GM18873 (cell line): ENCODE measurements around the gene CENPX.

Source experiments
- ATAC-seq: cut with Tn5 transposase; IDR thresholded peaks from one replicate; pipeline ENCODE4 v1.9.1; 2021; ENCODE audit warnings: mild to moderate bottlenecking, moderate library complexity, moderate number of reproducible peaks; ENCODE audit not compliant: unreplicated experiment, low FRiP score

CENPX gene

DNA sequence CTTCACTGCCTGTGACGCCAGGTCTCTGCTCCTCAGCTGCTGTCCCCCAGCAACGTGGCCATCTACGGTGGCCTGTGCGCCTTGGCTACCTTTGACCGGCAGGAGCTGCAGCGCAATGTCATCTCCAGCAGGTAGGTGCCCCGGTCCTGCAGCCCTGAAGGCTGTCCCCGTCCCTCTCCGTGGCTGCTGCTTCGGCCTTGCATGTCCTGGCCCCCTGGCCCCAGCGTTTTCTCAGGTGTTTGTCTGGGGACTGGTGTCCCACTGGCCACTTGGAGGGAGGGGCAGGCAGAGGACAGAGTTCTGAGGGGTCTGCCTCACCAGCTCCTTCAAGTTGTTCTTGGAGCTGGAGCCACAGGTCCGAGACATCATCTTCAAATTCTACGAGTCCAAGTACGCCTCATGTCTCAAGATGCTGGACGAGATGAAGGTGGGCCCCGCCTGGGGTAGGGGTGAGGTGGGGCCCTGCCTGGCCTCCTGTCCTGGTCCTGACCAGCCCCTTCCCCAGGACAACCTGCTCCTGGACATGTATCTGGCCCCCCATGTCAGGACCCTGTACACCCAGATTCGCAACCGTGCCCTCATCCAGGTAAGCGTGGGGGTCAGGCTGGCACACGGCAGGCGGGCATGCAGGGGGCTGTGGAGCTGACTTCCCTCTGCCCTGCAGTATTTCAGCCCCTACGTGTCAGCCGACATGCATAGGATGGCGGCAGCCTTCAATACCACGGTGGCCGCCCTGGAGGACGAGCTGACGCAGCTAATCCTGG, 33.5 kb upstream of the CENPX start:
- no peak for ATAC-seq

GRCh38 chr17:82055023-82055964, 32.6 kb upstream of the CENPX start:
- no peak for ATAC-seq

DNA sequence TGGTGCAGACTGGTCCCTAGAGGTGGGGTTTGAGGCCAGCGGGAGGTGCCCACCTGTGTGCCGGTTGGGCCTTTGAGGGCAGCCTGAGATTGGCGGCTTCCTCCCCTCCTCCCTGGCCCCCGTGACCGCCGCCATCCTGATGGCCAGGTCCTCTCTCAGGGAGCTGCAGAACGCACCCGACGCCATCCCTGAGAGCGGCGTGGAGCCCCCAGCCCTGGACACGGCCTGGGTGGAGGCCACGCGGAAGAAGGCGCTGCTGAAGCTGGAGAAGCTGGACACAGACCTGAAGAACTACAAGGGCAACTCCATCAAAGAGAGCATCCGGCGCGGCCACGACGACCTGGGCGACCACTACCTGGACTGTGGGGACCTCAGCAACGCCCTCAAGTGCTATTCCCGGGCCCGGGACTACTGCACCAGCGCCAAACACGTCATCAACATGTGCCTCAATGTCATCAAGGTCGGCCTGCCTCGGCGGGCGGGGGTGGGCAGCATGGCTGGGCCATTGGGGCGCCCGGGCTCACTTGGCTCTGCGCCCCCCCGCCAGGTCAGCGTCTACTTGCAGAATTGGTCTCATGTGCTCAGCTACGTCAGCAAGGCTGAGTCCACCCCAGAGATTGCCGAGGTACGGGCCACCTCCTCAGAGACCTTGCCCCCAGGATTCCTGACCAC, 31.8 kb upstream of the CENPX start:
- no peak for ATAC-seq

DNA sequence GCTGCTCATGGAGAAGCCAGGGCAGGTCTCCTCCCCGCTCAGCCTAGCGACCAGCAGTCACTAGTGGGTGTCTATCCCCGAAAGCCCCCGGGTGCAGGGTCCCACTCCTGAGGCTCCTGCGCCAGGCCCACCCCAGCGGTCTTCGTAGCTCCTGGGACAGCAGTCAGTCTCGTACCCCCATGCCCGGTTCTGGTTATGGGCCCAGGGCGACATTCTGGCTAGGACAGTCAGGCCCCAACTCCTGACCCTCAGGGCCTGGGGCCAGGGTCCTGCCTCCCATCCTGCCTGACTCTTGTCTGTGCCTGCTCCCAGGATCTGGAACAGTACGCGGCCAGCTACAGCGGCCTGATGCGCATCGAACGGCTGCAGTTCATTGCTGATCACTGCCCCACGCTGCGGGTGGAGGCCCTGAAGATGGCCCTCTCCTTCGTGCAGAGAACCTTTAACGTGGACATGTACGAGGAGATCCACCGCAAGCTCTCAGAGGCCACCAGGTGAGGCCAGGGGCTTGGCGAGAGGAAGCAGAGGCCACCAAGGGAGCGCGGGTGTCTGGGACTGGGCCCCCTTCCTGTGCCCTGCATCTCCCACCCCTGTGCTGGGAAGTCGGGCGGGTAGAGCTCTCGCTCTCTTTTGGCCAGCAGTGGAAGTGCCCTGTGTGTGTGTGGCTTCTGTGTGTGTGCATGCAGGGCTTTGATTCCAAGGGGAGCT, 31.0 kb upstream of the CENPX start:
- no peak for ATAC-seq

DNA sequence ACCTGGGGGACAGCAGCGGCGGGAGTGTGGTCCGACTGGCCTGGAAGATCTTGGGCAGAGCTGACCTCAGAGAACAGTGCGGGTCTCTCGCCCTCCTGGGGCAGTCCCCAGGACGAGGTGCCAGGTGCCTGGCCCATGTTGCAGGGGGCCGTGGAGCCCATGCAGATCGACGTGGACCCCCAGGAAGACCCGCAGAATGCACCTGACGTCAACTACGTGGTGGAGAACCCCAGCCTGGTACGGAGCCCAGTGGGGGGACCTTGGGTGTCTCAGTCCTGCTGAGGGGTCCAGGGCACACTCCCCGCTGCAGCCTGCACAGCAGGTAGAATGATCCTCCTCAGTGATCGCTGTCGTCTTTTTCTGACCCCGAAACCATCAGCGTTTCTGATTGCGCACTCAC, 30.5 kb upstream of the CENPX start:
- no peak for ATAC-seq

GRCh38 chr17:82052638-82053059, 30.0 kb upstream of the CENPX start:
- no peak for ATAC-seq

- ATAC-seq, result no peak
Measured at GRCh38 chr17:82051776-82052637, 29.3 kb upstream of the CENPX start, which contains the start of the genes GPS1 and RFNG. TSS of gene GPS1 (plus strand) at chr17:82051898. CDS start at chr17:82051932, 34 bp downstream. TSS of gene RFNG (minus strand) at chr17:82051811. CDS start at chr17:82051766, 45 bp downstream.

- ATAC-seq, result no peak
Measured at GRCh38 chr17:82050761-82051641, 28.3 kb upstream of the CENPX start.

DNA sequence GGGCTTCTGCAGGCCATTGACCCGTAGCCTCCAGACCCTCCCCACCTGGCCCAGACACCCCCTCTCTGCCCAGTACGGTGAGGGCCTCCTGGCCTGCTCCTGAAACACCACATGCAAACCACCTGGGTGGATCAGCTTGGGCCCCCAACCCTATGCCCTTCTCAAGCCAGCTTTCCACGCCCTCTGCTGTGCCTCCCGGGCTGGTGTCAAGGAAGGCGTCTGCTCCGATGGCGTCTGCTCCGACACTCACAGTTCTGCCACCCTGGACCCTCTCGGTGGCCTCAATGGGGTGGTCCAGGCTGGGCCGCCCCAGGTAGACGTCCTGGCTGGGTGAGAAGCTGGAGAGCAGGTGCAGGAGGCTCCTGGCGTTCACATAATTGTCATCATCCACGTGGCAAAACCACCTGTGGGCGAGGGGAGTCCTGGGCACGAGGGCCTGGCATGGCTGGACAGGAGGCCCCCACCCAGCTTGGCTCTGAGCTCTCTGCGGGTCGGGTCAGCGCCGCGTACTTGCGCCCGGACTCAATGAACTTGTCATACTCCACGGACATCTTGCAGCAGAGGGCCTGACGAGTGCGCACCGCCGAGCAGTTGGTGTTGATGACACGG, 27.6 kb upstream of the CENPX start:
- ATAC-seq, result no peak

GRCh38 chr17:82049521-82049971, 26.9 kb upstream of the CENPX start:
- no peak for ATAC-seq

GRCh38 chr17:82049106-82049505, 26.4 kb upstream of the CENPX start:
- no peak for ATAC-seq

GRCh38 chr17:82048571-82048971, 25.9 kb upstream of the CENPX start:
- no peak for ATAC-seq

DNA sequence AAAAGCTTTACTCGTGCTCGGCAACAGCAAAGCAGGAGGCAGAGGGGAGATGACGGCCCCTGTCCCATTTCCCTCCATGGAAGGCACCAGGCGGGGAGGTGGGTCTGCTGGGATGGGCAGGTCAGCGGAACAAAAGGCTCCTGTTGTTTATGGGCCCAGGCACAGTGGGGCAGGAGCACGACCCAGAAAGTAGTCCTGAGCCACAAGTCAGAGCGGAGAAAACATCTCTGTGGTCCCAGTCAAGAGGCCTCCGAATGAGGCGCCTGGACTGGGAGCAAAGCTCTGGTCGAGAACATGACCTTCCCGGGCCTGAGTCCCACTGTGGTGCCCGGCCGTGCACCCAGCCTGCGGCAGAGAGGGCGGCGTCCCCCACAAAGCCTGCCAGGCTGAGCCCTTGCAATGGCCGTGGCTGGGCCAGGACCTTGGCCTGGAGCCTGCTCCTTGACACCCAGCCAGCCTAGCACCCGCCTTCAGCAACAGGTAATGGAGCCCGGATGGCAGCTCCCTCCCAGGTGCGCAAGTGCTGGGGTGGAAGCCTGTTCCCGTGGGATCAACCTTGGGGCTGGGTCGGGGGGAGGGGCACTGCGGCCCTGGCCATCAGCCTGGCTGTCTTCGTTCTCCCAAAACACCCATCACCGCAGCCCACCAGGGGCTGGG, 25.4 kb upstream of the CENPX start:
- ATAC-seq, result no peak

DNA sequence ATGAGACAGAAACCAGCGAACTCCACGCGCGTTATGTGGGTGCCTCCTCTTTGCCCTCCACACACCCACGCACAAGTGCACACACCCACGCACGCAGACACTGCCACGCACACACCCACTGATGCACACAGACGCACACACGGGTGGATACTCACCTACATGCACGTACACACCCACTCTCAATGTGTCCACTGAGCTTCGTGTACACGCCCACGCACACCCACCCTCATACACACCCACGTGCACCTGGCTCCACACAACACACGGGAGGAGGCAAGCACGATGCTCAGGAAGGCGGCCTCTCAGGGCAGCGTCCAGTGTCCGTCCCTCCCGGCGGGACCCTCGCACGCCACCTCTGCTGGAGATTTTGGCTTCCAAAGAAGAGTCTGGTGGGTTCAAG, 24.7 kb upstream of the CENPX start:
- ATAC-seq, result no peak

GRCh38 chr17:82046903-82047302, 24.2 kb upstream of the CENPX start:
- ATAC-seq, result no peak

- ATAC-seq, result no peak
Measured at GRCh38 chr17:82045936-82046484, 23.3 kb upstream of the CENPX start.

DNA sequence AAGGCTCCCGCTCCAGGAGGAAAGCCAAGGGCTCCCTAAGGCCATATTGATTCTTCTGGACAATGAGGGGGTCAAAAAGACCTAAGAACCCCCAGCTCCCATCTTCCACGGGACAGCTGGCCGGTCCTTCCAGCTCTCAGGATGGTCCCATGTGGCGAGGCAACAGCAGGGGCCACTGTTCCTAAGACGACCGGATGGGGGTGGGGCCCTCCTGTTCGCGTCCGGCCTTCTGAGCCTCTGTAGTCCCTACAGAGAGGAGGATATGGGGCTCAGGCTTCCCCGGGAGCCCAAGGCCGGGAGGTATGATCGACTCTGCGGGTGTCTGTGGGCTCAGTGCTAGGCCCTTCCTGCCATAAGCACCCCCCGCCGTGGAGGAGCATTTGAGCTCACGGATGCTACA, 20.8 kb upstream of the CENPX start:
- ATAC-seq, result no peak
